Gastroesophageal sphincter (tissue), 4 donors: ENCODE results near the gene EEF2. TPM values are rescaled to one million over a fixed set of nuclear protein-coding genes. Genes with fewer than 3 reads are reported as not detected.
"Not testable (repeated sequence)": the region's sequence is repeated elsewhere in the genome, so short reads cannot be mapped to it uniquely, and the experiment has no call there.

Experiments used
- ATAC-seq: fragments of 150-250 bp; one replicate; pipeline ENCODE4 v1.9.1; 2016; ENCODE audit warnings: mild to moderate bottlenecking, moderate library complexity
- H3K27ac ChIP-seq, 4 donors: fragments of 200-600 bp; sonication (generic) in 3 of 4; 1 replicate in 3 of 4; 2 replicates in 1 of 4; pipeline ENCODE4 v1.5.1; 2016 to 2019
- H3K27me3 ChIP-seq: fragments of 200-600 bp; sonication (generic); one replicate; pipeline ENCODE4 v1.5.1; 2019
- H3K36me3 ChIP-seq, 2 donors: fragments of 200-600 bp; sonication (generic); one replicate each; pipeline ENCODE4 v1.5.1; 2019; ENCODE audit warnings: control low read depth in 1 of 2
- H3K4me1 ChIP-seq, 3 donors: fragments of 200-600 bp; sonication (generic); 1 replicate in 2 of 3; 2 replicates in 1 of 3; pipeline ENCODE4 v1.5.1; 2016 to 2019; ENCODE audit warnings: control low read depth in 2 of 3
- H3K4me3 ChIP-seq, 2 donors: fragments of 200-600 bp; sonication (generic); one replicate each; pipeline ENCODE4 v1.5.1; 2019; ENCODE audit warnings: mild to moderate bottlenecking in 1 of 2, moderate library complexity in 1 of 2
- H3K9me3 ChIP-seq, 3 donors: fragments of 200-600 bp; sonication (generic); one replicate each; pipeline ENCODE4 v1.5.1; 2017 to 2019; ENCODE audit warnings: control low read depth in 2 of 3
- EP300 ChIP-seq: sonication (generic); formaldehyde crosslinking; IDR thresholded peaks from one replicate; pipeline ENCODE4 v1.6.1; 2017; ENCODE audit warnings: antibody characterized with exemption, mild to moderate bottlenecking
- POLR2A ChIP-seq, 2 donors: fragments of 450-650 bp; IDR thresholded peaks; one replicate each; pipeline ENCODE4 v1.6.1; 2017; ENCODE audit warnings: antibody characterized with exemption in 2 of 2, mild to moderate bottlenecking in 2 of 2, moderate library complexity in 1 of 2
- POLR2AphosphoS5 ChIP-seq: sonication (generic); formaldehyde crosslinking; IDR thresholded peaks from one replicate; pipeline ENCODE4 v1.6.1; 2017; ENCODE audit warnings: antibody characterized with exemption
- WGBS, 2 donors: methylation state at CpG; one replicate each; pipeline ENCODE4 v1.1.5; 2018; ENCODE audit warnings: low coverage in 1 of 2; 5-methylcytosine and 5-hydroxymethylcytosine counted together
- total RNA-seq, 4 donors: library from RNA; depleted of rRNA; stranded (reverse); fragments of >200 nt; gene quantifications; one replicate each; pipeline ENCODE4 v1.1.0, GENCODE V29; 2016
- TF ChIP-seq, protein P1 (sequence below), 4 experiments: fragments of 200-600 bp in 2 of 4; fragments of 450-650 bp in 2 of 4; sonication (generic) in 1 of 4; IDR thresholded peaks; one replicate each; pipeline ENCODE4 v1.5.1; 2017 to 2019; ENCODE audit warnings: antibody characterized with exemption in 4 of 4, mild to moderate bottlenecking in 2 of 4, moderate library complexity in 2 of 4

EEF2 gene
- total RNA-seq, 4 donors from 2014 or later, result 2,212 to 2,463 (median 2,311) TPM

DNA sequence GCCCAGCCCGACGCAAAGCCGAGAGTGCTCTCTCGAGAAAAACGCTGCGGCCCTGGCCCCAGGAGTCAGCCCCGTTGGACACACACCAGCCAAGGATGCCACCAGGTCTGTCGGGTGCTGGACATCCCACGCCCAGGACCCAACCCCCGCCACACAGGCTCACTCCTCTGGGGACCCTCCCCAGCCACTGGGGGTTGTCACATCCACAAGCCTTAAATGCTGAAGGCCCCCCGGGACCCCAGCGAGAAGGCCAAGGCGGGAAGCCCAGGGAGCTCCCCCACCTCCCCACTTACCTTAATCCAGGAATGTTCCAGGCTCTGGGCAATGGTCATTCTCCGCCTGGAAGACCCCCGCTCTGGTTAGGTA, 25.5 kb downstream of the EEF2 start:
- no peak for ATAC-seq
- H3K4me3 ChIP-seq, result no peak overlapping the region
- WGBS, 2 donors, result no CpG with 5 or more reads among the region's 15 CpGs

DNA sequence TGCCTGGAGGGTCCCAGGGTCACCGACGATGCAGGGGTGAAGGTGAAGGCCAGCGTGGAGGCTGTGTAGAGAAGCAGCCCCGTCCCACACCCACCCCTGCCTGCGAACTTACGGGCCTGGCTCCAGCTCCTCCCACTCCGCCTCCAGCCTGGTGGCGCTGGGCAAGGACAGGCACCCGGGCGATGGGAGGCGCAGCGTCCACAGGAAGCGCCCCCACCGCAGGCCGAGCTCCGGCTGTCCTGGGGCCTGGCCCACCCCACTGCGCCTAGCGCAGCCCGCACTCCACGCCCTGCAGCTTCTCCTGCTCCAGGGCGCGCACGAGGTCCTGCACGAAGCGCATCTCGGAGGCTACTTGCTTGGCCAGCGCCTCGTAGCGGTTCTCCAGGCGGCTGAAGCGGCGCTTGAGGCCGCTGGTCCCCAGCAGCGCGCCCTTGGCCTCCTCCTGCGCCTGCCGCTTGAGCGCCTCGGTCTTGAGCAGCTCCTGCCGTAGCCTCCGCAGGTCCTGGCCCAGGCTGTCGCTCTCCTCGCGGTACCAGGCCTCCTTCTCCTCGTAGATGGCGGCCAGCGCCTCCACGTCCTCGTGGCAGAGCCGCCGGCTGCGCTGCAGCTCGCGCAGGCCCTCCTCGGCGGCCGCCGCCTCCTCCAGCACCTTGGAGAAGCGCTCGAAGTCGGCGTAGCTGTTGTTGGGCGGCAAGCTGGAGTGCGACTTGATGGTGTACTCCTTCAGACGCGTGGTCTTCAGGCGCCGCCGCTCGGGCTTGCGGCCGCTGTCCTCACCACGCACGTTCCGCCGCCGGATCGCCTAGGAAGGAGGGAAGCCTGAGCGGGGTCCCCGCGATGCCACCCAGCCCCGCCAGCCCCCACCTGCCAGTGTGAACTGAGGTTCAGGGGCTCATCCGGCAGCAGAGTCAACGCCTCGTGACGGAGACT, 26.2 kb downstream of the EEF2 start:
- Histone ChIP-seq H3K27me3 (no peaks in the 10 kb centered on the region), H3K4me1 (peaks cover 0 to 40% (median 2%) of the 10 kb centered on the region in 3 donors), H3K36me3 (peaks cover 0 to 88% of the 10 kb centered on the region in 2 donors), H3K9me3 (no peaks in the 10 kb centered on the region), H3K4me3 (no peak overlapping the region), H3K27ac (peak overlapping the region in 2 of 4 donors; percentile 19 to 90)
- TF ChIP-seq POLR2A (IDR thresholded peaks at IDR 0.05), result no peak
- TF ChIP-seq EP300, result no peak
- peak; percentile 12 for TF ChIP-seq POLR2AphosphoS5
- TF ChIP-seq, protein P1, sequence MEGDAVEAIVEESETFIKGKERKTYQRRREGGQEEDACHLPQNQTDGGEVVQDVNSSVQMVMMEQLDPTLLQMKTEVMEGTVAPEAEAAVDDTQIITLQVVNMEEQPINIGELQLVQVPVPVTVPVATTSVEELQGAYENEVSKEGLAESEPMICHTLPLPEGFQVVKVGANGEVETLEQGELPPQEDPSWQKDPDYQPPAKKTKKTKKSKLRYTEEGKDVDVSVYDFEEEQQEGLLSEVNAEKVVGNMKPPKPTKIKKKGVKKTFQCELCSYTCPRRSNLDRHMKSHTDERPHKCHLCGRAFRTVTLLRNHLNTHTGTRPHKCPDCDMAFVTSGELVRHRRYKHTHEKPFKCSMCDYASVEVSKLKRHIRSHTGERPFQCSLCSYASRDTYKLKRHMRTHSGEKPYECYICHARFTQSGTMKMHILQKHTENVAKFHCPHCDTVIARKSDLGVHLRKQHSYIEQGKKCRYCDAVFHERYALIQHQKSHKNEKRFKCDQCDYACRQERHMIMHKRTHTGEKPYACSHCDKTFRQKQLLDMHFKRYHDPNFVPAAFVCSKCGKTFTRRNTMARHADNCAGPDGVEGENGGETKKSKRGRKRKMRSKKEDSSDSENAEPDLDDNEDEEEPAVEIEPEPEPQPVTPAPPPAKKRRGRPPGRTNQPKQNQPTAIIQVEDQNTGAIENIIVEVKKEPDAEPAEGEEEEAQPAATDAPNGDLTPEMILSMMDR (IDR thresholded peaks at IDR 0.05), result no peak
- ATAC-seq, result no peak
- WGBS, 2 donors, result 96% methylated on average over 14 of the region's 86 CpGs; no CpG with 5 or more reads in 1 of the 2 donors

More for the DNA sequence above, 25.5 kb downstream of the EEF2 start:
- TF ChIP-seq POLR2A (IDR thresholded peaks at IDR 0.05) (no peak), POLR2AphosphoS5 (no peak), EP300 (no peak)
- TF ChIP-seq, protein P1 (IDR thresholded peaks at IDR 0.05), result no peak
- Histone ChIP-seq H3K9me3 (no peaks in the 10 kb centered on the region), H3K36me3 (peaks cover 0 to 94% of the 10 kb centered on the region in 2 donors), H3K4me1 (peaks cover 0 to 40% (median 0%) of the 10 kb centered on the region in 3 donors), H3K27me3 (no peaks in the 10 kb centered on the region), H3K27ac (peak overlapping the region in 3 of 4 donors; percentile 17 to 56 (median 38))

DNA sequence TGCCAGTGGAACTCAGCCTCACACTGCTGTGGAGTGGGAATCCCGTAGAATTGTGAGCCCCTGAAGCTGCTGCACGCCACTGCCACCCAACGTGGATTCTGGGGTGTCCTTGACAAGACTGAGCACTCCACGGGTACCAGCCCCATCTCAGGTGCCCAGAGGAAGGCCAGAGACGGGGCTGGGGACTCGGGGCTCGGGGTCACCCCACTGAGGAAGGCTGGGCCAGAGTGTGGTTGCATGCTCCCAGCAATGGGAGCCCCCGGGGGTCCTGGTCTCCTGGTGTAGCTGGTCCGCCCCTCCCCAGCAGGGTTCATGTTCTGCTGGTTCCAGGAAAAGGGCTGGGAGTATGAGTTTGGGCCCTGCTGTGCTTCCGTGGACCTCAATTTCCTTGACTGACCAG, 29.6 kb downstream of the EEF2 start:
- ATAC-seq, result no peak
- WGBS, 2 donors, result no CpG with 5 or more reads among the region's 10 CpGs

DNA sequence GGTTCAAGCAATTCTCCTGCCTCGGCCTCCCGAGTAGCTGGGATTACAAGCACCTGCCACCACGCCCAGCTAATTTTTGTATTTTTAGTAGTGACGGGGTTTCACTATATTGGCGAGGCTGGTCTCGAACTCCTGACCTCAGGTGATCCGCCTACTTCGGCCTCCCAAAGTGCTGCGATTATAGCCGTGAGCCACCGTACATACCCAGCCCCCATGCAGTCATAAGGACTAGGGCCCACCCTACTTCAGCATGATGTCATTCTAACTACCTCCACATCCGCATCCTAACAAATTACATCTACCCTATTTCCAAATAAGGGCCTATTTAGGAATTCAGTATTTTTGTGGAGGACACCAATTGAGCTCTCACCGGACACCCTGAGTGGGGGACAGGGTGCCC, 30.0 kb downstream of the EEF2 start:
- WGBS, 2 donors, result 60 to 87% methylated on average over 1 to 10 of the region's 13 CpGs
- H3K27me3 ChIP-seq, ATAC-seq, H3K9me3 ChIP-seq, H3K4me3 ChIP-seq: not testable (repeated sequence)
- Histone ChIP-seq H3K36me3 (peaks cover 0 to 50% of the 10 kb centered on the region in 2 donors), H3K27ac (peak overlapping the region in 3 of 4 donors; percentile 82 to 90 (median 84)), H3K4me1 (peaks cover 0 to 68% (median 19%) of the 10 kb centered on the region in 3 donors)

More for the DNA sequence above, 29.6 kb downstream of the EEF2 start:
- Histone ChIP-seq H3K9me3 (no peaks in the 10 kb centered on the region), H3K4me1 (peaks cover 0 to 64% (median 17%) of the 10 kb centered on the region in 3 donors), H3K36me3 (peaks cover 0 to 54% of the 10 kb centered on the region in 2 donors), H3K27me3 (no peaks in the 10 kb centered on the region), H3K4me3 (no peak overlapping the region), H3K27ac (peak overlapping the region in 3 of 4 donors; percentile 82 to 90 (median 84))
- TF ChIP-seq POLR2A (IDR thresholded peaks at IDR 0.05), result no peak
- no peak for TF ChIP-seq EP300
- TF ChIP-seq, protein P1 (IDR thresholded peaks at IDR 0.05), result no peak
- TF ChIP-seq POLR2AphosphoS5, result no peak

DNA sequence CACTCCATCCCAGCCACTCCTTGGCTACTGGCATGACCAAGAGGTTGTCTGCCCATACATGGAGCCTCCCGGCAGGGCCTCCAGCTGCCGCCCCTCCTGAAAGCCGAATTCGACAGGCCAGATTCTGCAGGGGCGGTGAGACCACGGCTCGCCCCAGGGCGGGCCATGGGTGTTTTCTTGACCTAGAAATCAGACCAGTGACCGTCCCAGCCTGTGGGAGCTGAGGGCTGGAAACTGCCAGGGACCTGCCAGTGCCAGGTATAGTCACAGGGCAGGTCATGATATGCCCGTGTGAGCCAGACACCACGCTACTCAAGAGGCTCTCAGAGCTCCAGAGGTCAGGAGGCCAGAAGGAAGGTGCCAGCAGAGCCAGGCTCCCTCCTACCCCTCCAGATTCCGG, 31.2 kb downstream of the EEF2 start:
- Histone ChIP-seq H3K4me3 (no peak overlapping the region), H3K27ac (peak overlapping the region; percentile 68 to 90 (median 85))
- no peak for ATAC-seq

DNA sequence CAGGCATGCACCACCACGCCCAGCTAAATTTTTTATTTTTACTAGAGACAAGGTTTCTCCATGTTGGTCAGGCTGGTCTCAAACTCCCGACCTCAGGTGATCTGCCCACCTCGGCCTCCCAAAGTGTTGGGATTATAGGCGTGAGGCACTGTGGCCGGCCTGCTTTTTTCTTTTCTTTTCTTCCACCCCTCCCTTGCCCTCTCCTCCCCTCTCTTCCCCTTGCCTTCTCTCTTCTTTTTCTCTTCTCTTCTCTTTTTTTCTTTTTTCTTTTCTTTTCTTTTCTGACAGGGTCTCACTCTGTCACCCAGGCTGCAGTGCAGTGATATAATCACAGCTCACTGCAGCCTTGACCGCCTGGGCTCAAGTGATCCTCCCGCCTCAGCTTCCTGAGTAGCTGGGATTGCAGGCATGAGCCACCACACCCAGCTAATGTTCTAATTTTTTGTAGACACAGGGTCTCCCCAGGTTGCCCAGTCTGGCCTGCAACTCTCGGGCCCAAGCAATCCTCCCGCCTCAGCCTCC, 32.4 kb downstream of the EEF2 start:
- H3K4me3 ChIP-seq, ATAC-seq, H3K27me3 ChIP-seq, H3K9me3 ChIP-seq: not testable (repeated sequence)
- 93 to 100% methylated on average over 4 to 6 of the region's 9 CpGs for WGBS, 2 donors
- Histone ChIP-seq H3K36me3 (peaks cover 0 to 25% of the 10 kb centered on the region in 2 donors), H3K27ac (peak overlapping the region; percentile 68 to 91 (median 87)), H3K4me1 (peaks cover 0 to 75% (median 21%) of the 10 kb centered on the region in 3 donors)

More for the DNA sequence above, 31.2 kb downstream of the EEF2 start:
- Histone ChIP-seq H3K4me1 (peaks cover 0 to 79% (median 21%) of the 10 kb centered on the region in 3 donors), H3K9me3 (no peaks in the 10 kb centered on the region), H3K36me3 (peaks cover 0 to 38% of the 10 kb centered on the region in 2 donors), H3K27me3 (no peaks in the 10 kb centered on the region)
- no peak for TF ChIP-seq EP300
- no peak for TF ChIP-seq POLR2AphosphoS5
- TF ChIP-seq, protein P1 (IDR thresholded peaks at IDR 0.05), result no peak
- no peak for TF ChIP-seq POLR2A (IDR thresholded peaks at IDR 0.05)
- 53 to 100% methylated on average over 1 to 2 of the region's 12 CpGs for WGBS, 2 donors
